ENCODE results near the gene ZNF367.

DNA sequence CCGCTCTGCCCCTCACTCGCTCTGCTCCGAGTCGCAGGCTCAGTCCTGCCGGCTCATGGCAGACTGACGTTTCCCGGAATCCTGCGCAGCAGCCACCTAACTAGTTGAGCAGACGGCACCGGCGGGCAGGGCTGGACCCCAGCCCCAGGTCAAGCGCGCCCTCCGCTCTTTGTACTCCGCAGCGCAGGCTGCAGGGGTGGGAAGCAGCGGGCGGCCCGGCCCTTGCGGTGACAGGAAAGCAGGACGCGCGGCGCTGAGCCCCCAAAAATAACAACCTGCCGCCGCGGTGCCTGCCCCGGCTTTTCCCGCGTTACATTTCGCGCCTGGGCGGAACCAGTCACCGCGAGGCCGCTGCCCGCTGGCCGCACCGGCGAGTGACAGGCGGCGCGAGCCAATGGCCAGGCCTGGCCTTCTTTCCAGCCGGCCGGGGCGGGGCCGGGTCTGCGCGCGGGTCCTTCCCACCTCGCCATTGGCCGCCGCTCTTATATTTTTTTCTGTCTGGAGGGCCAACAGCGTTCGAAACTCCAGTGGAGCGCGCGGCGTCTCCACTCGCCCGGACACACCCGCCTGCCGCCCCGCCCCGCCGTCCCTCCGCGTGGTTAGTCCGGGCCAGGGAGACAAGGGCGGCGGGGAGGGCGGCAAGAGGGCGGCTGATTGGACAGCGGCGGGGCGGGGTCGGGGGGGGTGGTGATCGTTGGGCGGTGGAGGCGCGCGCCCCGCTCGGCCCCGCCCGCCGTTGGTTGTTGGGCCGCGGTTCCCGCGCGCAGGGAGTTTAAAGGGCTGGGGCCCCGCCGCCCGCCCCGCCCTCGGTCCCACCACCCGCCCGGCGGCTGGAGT, at the start of gene ZNF367:
- TF ChIP-seq YY1 (IDR thresholded peaks at IDR 0.05; ENCODE audit: insufficient read depth, insufficient read length) (no peak), ZNF274 (IDR thresholded peaks at IDR 0.05; ENCODE audit: low read depth, low read length) (no peak)
